Inflammatory macrophage (primary cell): ENCODE measurements around the gene GRHPR.
"Not testable (repeated sequence)": the region's sequence is repeated elsewhere in the genome, so short reads cannot be mapped to it uniquely, and the experiment has no call there.

Experiments used
- DNase-seq, 2 donors: peaks; one replicate each; pipeline ENCODE4 v3.0.0-alpha.2; 2020 to 2022

GRHPR gene

GRCh38 chr9:37424204-37424685, 1.7 kb downstream of the GRHPR start:
- DNase-seq = no peak

- no peak for DNase-seq
These were observed 2.3 kb downstream of the GRHPR start for GRCh38 chr9:37424686-37425297.

- DNase-seq = no peak
These were observed 2.8 kb downstream of the GRHPR start for GRCh38 chr9:37425298-37425752.

- not testable (repeated sequence) for DNase-seq
These were observed 3.9 kb downstream of the GRHPR start for GRCh38 chr9:37426431-37426830.

GRCh38 chr9:37426846-37427245, 4.3 kb downstream of the GRHPR start:
- DNase-seq = no peak

- DNase-seq = no peak
These were observed 5.8 kb downstream of the GRHPR start for GRCh38 chr9:37428345-37428744.

- no peak for DNase-seq
These were observed 7.2 kb downstream of the GRHPR start for GRCh38 chr9:37429441-37430285.

GRCh38 chr9:37430841-37431597, 8.5 kb downstream of the GRHPR start:
- no peak for DNase-seq

- DNase-seq = no peak
These were observed 9.5 kb downstream of the GRHPR start for GRCh38 chr9:37432020-37432419.

GRCh38 chr9:37433867-37434371, 11.4 kb downstream of the GRHPR start:
- no peak for DNase-seq

GRCh38 chr9:37436540-37436939, 14.0 kb downstream of the GRHPR start:
- no peak for DNase-seq

GRCh38 chr9:37437010-37437409, 14.5 kb downstream of the GRHPR start:
- DNase-seq = no peak

GRCh38 chr9:37437621-37438020, 15.1 kb downstream of the GRHPR start:
- no peak for DNase-seq

GRCh38 chr9:37438359-37438758, 15.9 kb downstream of the GRHPR start:
- DNase-seq = no peak

- DNase-seq = no peak
These were observed 19.4 kb downstream of the GRHPR start for GRCh38 chr9:37441776-37442370.

- no peak for DNase-seq
These were observed 20.1 kb downstream of the GRHPR start for GRCh38 chr9:37442556-37442955.

- no peak for DNase-seq
These were observed 21.1 kb downstream of the GRHPR start for GRCh38 chr9:37443566-37443965.

- no peak for DNase-seq
These were observed 22.4 kb downstream of the GRHPR start for GRCh38 chr9:37444890-37445289.

GRCh38 chr9:37445832-37446231, 23.3 kb downstream of the GRHPR start:
- DNase-seq = no peak

GRCh38 chr9:37446401-37446800, 23.9 kb downstream of the GRHPR start:
- no peak for DNase-seq

- DNase-seq = no peak
These were observed 24.6 kb downstream of the GRHPR start for GRCh38 chr9:37447111-37447510.

- no peak for DNase-seq
These were observed 27.6 kb downstream of the GRHPR start for GRCh38 chr9:37449862-37450632.
